Measurements from ENCODE around the gene TTLL6. TPM values are rescaled to one million over a fixed set of nuclear protein-coding genes. Genes with fewer than 3 reads are reported as not detected.

TTLL6 gene
- total and polyA plus RNA-seq, 8 donors, result 0.48 to 11.0 (median 1.6) TPM; not detected in 4

DNA sequence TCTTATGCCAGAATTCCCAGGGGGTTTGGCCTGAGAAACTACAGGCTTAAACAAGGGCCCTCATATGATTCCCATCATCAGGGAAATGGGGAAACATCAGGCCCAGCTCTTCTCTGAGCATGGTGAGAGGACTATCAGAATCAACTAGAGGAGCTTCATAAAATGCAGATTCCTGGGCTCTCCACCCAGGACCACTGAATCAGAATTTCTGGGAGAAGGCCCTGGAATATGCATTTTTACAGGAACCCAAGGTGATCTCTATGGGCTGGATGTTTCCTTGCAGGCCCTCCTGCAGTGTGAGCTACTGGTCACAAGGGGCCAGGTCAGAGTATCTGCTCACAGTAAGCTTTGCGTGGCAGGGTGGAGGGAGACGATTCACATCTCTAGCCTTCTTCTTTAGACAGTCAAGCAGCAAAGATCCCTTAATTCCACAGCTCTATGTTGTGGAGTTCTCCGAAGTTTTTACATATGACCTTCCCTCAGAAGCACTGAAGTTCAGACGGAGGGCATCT, 49.7 kb downstream of the TTLL6 start:
- intact Hi-C loops (cut with DNase I; ENCODE audit: low total_unique reads), result no loop called here
- Histone ChIP-seq H3K36me3 (no peaks in the 10 kb centered on the region), H3K27ac (no peak overlapping the region), H3K9me3 (no peaks in the 10 kb centered on the region), H3K4me1 (no peaks in the 10 kb centered on the region), H3K27me3 (peaks cover 0 to 79% (median 3%) of the 10 kb centered on the region in 3 donors), H3K4me3 (no peak overlapping the region)
- DNase-seq, result no peak
- 68 to 90% (median 77%) methylated on average over 4 of the region's 4 CpGs for WGBS, 5 donors
- TF ChIP-seq, protein P1, sequence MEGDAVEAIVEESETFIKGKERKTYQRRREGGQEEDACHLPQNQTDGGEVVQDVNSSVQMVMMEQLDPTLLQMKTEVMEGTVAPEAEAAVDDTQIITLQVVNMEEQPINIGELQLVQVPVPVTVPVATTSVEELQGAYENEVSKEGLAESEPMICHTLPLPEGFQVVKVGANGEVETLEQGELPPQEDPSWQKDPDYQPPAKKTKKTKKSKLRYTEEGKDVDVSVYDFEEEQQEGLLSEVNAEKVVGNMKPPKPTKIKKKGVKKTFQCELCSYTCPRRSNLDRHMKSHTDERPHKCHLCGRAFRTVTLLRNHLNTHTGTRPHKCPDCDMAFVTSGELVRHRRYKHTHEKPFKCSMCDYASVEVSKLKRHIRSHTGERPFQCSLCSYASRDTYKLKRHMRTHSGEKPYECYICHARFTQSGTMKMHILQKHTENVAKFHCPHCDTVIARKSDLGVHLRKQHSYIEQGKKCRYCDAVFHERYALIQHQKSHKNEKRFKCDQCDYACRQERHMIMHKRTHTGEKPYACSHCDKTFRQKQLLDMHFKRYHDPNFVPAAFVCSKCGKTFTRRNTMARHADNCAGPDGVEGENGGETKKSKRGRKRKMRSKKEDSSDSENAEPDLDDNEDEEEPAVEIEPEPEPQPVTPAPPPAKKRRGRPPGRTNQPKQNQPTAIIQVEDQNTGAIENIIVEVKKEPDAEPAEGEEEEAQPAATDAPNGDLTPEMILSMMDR (IDR thresholded peaks at IDR 0.05), result no peak
- no peak for TF ChIP-seq POLR2A (IDR thresholded peaks at IDR 0.05)
- no peak for TF ChIP-seq POLR2AphosphoS5 (IDR thresholded peaks at IDR 0.05)
- no peak for TF ChIP-seq EP300 (IDR thresholded peaks at IDR 0.05)

DNA sequence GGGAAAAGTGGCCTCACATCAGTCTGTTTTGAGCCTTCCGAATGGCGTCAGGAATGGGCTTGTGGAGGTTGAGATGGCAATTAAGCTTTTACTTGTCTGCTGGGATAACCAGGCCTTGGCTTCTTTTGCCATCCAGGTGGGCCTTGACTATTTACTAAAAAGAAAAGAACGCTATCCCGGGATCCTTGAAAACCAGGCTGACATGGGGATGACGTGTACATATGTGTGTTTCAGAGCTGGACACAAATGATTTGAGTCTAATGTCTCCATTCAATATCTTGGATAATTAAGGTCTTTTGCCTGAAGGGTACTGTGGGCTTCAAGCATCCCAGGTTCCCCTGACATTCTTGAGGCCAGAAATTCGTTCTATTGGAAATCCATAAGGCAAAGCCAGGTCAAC, 55.9 kb downstream of the TTLL6 start:
- TF ChIP-seq EP300 (IDR thresholded peaks at IDR 0.05) (no peak), POLR2AphosphoS5 (IDR thresholded peaks at IDR 0.05) (no peak), POLR2A (IDR thresholded peaks at IDR 0.05) (no peak)
- TF ChIP-seq, protein P1 (IDR thresholded peaks at IDR 0.05), result no peak
- intact Hi-C loops (cut with DNase I; ENCODE audit: low total_unique reads), result no loop called here
- H3K9me3 ChIP-seq, result no peaks in the 10 kb centered on the region
- no peak for DNase-seq
- no peak overlapping the region for H3K27ac ChIP-seq
- H3K4me3 ChIP-seq, result no peak overlapping the region
- no peaks in the 10 kb centered on the region for H3K36me3 ChIP-seq
- H3K27me3 ChIP-seq, result peaks cover 0 to 96% (median 13%) of the 10 kb centered on the region in 3 donors
- peaks cover 0 to 12% (median 7%) of the 10 kb centered on the region in 4 donors for H3K4me1 ChIP-seq
- 74 to 90% (median 79%) methylated on average over 6 of the region's 6 CpGs for WGBS, 5 donors

DNA sequence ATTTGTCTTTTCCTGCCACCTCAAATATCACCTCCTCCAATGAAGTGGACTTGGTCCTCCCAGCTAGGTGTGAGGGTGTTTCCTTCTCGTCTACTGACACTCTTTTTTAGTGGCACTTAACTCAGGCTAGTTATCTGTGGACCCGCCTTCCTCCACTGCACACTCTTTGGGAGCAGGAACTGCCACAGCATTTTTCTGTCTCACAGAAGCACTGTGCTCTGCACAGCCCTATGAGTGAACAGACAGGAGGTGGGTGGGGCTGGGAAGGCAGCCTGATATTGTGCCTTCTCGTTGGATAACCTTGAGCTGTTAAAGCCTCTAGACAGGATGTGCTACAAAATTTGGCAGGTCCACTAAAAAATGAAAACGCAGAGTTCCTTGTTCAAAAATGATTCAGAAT, 56.6 kb downstream of the TTLL6 start:
- Histone ChIP-seq H3K4me1 (peaks cover 0 to 12% (median 7%) of the 10 kb centered on the region in 4 donors), H3K4me3 (no peak overlapping the region), H3K27me3 (peaks cover 6 to 98% (median 18%) of the 10 kb centered on the region in 3 donors), H3K9me3 (no peaks in the 10 kb centered on the region), H3K36me3 (no peaks in the 10 kb centered on the region), H3K27ac (no peak overlapping the region)
- TF ChIP-seq EP300 (IDR thresholded peaks at IDR 0.05) (no peak), POLR2AphosphoS5 (IDR thresholded peaks at IDR 0.05) (no peak)
- TF ChIP-seq, protein P1 (IDR thresholded peaks at IDR 0.05), result no peak
- intact Hi-C loops (cut with DNase I; ENCODE audit: low total_unique reads), result no loop called here
- WGBS, 5 donors, result 18 to 41% (median 29%) methylated on average over 4 of the region's 4 CpGs
- DNase-seq, result no peak

DNA sequence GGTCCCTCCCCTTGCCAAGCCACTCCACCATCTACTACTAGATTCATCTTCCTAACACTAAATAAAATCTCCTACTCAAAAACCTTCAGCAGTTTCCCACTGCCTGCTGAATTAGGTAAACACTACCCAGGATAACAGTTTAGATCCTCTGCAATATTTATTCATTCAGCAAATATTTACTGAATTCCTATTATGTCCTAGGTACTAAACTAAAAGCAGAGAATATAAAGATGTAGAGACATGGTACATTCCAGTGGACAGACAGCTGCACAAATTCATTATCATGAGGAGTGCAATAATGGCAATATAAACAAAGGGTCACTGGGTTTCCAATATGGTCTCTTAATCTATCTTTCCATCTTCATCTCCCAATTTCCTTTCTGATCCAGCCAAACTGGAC, 57.7 kb downstream of the TTLL6 start:
- no peak for TF ChIP-seq POLR2AphosphoS5 (IDR thresholded peaks at IDR 0.05)
- TF ChIP-seq, protein P1 (IDR thresholded peaks at IDR 0.05), result no peak
- TF ChIP-seq EP300 (IDR thresholded peaks at IDR 0.05), result no peak
- TF ChIP-seq POLR2A (IDR thresholded peaks at IDR 0.05), result no peak
- peaks cover 4 to 22% (median 14%) of the 10 kb centered on the region in 4 donors for H3K4me1 ChIP-seq
- H3K27ac ChIP-seq, result no peak overlapping the region
- peaks cover 17 to 100% (median 29%) of the 10 kb centered on the region in 3 donors for H3K27me3 ChIP-seq
- intact Hi-C loops (cut with DNase I; ENCODE audit: low total_unique reads), result no loop called here
- no peaks in the 10 kb centered on the region for H3K9me3 ChIP-seq
- H3K4me3 ChIP-seq, result no peak overlapping the region
- no peak for DNase-seq
- H3K36me3 ChIP-seq, result no peaks in the 10 kb centered on the region

All from stomach (tissue), 9 donors.